ENCODE measurements around the gene ASB1.
A peak's percentile ranks its signal among the peaks of the same experiment; 100 is the strongest.

The ASB1 gene

DNA sequence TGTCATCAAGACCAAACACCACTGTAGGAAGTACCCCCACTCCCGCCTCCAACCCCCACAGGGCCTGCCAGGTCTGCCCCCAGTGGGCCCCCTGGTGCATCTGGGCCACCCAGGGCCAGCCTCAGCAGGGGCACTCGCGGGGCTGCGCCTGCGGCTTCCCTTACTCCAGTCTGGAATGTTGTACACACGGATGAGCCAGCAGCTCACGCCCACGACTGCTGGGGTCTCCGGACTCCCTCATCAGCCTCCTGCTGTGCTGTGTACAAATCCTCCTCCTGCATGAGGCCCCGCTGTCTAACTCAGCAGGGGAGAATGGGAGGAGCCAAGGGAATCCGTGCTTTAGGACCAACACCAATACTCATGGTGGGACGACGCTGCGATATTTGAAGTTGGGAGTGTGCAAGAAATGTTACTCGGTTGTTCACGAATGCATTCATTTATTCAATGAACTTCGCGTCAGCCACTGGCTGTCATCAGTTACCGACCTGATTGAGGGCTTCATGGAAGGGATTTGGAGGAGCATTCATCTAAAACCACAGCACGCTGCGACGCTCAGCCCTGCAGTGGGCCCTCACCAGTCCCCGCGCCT lies 654 bp upstream of the ASB1 start:
- TF ChIP-seq ZFX (IDR thresholded peaks at IDR 0.05) = no peak
- TF ChIP-seq, protein P1, sequence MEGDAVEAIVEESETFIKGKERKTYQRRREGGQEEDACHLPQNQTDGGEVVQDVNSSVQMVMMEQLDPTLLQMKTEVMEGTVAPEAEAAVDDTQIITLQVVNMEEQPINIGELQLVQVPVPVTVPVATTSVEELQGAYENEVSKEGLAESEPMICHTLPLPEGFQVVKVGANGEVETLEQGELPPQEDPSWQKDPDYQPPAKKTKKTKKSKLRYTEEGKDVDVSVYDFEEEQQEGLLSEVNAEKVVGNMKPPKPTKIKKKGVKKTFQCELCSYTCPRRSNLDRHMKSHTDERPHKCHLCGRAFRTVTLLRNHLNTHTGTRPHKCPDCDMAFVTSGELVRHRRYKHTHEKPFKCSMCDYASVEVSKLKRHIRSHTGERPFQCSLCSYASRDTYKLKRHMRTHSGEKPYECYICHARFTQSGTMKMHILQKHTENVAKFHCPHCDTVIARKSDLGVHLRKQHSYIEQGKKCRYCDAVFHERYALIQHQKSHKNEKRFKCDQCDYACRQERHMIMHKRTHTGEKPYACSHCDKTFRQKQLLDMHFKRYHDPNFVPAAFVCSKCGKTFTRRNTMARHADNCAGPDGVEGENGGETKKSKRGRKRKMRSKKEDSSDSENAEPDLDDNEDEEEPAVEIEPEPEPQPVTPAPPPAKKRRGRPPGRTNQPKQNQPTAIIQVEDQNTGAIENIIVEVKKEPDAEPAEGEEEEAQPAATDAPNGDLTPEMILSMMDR (conservative IDR thresholded peaks at IDR 0.05) = no peak
- H3K27ac ChIP-seq = peak overlapping the region; percentile 94

DNA sequence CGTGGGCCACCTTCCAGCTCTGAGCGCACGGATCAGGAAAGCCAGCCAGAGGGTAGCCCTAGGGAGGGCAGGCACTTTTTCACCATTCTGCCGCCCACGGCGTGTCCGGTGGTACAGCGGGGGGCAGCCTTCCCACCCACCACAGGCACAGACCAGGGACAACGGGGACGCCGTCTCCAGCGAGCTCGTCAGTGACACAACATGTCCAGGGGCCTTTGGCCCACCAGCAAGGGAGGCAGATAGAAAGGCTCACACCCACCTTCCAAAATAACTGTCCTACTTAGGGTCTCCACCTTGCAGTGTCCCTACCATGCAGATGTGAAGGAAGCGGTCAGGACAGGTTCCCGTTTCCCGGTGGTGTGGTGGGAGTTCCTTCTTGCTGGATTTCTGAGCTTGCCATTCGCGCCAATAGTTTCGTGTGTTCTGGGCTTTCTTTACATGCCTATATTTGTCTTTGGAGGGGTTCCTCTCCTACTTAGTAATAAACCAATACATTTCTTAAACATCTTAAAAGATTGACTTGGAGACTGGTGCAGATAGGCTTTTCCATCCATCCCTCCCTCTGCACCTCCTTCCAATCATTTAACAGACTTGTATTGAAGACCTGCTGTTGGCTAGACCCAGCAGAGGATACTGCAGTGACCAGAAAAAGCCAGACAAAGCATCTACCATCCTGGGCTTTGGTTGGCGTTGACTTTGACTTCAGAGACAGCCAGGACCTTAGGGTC lies 872 bp downstream of the ASB1 start:
- peak overlapping the region; percentile 94 for H3K27ac ChIP-seq
- TF ChIP-seq, protein P1 (conservative IDR thresholded peaks at IDR 0.05) = no peak
- TF ChIP-seq ZFX (IDR thresholded peaks at IDR 0.05) = no peak

DNA sequence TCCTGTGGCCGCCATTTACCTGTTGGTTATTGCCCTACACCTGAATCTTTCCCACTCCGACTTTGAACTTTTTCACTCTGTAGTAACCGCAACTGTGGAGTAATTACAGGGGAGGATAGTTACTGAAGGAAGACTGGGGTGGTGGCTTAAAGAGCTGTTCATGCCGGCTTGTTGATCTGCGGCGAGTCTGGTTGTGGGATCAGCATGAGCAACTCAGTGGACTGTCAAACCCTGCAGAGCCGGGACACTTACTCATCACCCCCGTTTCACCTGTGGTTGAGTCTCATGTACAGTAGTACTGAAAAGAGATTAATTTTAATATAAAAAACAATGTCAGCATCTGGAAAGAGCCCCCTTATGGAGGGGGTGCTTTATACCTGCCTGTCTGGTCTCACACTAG lies 2.1 kb downstream of the ASB1 start:
- TF ChIP-seq, protein P1 (conservative IDR thresholded peaks at IDR 0.05) = no peak
- no peak for TF ChIP-seq ZFX (IDR thresholded peaks at IDR 0.05)
- H3K27ac ChIP-seq = no peak overlapping the region

DNA sequence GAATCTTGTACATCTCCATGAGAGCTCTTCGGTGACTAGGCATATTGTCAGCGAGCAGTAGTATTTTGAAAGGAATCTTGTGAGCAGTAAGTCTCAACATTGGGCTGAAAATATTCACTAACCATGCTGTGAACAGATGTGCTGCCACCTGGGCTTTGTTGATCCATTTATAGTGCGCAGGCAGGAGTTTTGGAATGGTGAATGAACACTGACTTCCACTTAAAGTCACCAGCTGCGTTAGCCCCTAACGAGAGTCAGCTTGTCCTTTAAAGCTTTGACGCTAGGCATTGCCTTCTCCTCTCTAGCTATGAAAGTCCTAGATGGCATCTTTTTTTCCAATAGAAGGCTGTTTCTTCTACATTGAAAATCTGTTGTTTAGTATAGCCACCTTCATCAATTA lies 4.1 kb downstream of the ASB1 start:
- TF ChIP-seq, protein P1 (conservative IDR thresholded peaks at IDR 0.05) = no peak
- TF ChIP-seq ZFX (IDR thresholded peaks at IDR 0.05) = no peak
- no peak overlapping the region for H3K27ac ChIP-seq

DNA sequence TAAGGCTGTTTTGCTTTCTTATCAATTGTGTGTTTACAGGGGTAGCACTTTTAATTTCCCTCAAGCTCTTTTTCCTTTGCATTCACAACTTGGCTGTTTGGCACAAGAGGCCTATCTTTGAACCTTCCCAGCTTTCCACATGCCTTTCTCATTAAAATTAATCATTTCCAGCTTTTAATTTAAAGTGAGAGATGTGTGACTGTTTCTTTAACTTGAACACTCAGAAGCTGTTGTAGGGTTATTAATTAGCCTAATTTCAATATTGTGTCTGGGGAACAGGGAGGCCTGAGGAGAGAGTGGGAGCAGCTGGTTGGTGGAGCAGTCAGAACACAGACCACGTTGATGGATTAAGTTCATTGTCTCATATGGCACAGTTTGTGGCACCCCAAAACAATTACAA lies 4.7 kb downstream of the ASB1 start:
- H3K27ac ChIP-seq = no peak overlapping the region
- TF ChIP-seq, protein P1 (conservative IDR thresholded peaks at IDR 0.05) = no peak
- no peak for TF ChIP-seq ZFX (IDR thresholded peaks at IDR 0.05)

DNA sequence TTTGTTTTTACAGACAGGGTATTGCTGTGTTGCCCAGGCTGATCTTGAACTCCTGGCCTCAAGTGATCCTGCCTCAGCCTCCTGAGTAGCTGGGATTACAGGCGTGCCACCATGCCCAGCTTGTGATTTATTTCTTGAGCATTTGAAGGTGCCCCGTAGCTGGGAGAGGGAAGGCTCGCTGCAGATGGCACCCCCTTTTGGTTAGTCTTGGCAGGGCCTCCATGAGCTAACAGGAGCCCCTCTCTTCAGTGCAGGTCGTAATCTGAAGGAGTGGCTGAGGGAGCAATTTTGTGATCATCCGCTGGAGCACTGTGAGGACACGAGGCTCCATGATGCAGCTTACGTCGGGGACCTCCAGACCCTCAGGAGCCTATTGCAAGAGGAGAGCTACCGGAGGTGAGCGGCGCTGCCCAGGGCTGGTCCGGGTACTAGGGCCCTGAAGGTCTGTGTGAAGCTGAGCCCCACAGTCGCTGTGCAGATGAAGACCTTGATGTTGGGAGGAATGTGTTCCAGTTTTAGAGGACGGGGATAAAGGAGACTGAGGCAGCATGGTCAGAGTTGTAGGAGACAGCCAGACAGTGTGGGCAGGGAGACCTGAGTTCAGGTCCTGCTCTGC lies 6.7 kb downstream of the ASB1 start:
- H3K27ac ChIP-seq = no peak overlapping the region
- no peak for TF ChIP-seq ZFX (IDR thresholded peaks at IDR 0.05)
- TF ChIP-seq, protein P1 (conservative IDR thresholded peaks at IDR 0.05) = no peak

All from C4-2B (cell line).